Lower leg skin (tissue), 3 donors: ENCODE results near the gene PRDM11.

ENCODE experiments used
- CTCF ChIP-seq, 3 donors: fragments of 450-650 bp; IDR thresholded peaks; one replicate each; pipeline ENCODE4 v1.5.1; 2016; ENCODE audit warnings: antibody characterized with exemption in 3 of 3, mild to moderate bottlenecking in 3 of 3, moderate library complexity in 2 of 3
- POLR2A ChIP-seq, 2 donors: fragments of 450-650 bp; IDR thresholded peaks; one replicate each; pipeline ENCODE4 v1.6.1; 2016 to 2017; ENCODE audit warnings: antibody characterized with exemption in 2 of 2, mild to moderate bottlenecking in 1 of 2, moderate library complexity in 1 of 2

GRCh38 chr11:45225277-45225676, 78.8 kb downstream of the PRDM11 start:
- TF ChIP-seq CTCF (IDR thresholded peaks at IDR 0.05) (no peak), POLR2A (IDR thresholded peaks at IDR 0.05) (no peak)
